HG02970 (cell line): ENCODE data around the gene VMP1.
"Not testable (repeated sequence)": the region's sequence is repeated elsewhere in the genome, so short reads cannot be mapped to it uniquely, and the experiment has no call there.

Experiments
- ATAC-seq: cut with Tn5 transposase; IDR thresholded peaks from one replicate; pipeline ENCODE4 v1.9.1; 2021; ENCODE audit warnings: mild to moderate bottlenecking, moderate library complexity, moderate number of reproducible peaks; ENCODE audit not compliant: unreplicated experiment, low FRiP score

VMP1 gene

DNA sequence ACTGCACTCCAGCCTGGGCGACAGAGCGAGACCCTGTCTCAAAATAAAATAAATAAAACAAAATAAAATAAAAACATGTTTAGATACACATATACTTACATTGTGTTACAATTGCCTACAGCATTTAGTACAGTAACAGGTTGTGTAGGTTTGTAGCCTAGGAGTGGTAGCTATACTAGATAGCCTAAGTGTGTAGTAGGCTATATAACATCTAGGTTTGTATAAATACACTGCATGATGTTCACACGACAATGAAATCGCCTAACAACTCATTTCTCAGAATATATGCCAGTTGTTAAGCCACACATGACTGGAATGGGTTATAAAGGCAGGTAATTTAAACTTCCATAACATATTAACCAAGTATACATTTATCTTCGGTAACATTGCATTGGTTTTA, 94.7 kb downstream of the VMP1 start:
- ATAC-seq = no peak

DNA sequence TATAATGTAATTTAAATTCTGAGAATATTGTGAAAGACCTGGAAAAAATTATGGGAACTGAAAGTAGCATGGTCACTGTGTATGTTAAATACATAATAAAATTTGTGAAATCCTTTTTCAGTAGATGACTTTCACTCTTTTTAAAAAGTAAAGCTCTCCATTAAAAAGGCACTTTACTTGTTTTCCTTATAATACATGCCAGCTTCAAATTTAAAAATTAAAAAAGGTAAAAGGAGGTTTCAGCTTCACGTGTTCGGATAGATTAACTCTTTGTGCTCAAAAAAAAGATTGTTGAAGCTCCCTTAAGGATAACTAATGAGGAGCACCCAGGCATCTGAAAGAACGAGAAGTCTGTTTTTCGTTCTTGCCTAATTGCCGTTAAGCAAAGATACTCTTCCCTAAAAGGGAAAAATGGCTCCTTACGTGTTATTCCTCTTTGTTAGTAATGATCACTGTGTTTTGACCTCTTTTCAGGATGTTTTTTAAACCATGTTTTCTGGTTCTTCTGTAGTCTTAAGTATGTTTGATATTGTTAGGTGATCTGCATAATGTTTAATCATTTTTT, 97.5 kb downstream of the VMP1 start:
- ATAC-seq = no peak

DNA sequence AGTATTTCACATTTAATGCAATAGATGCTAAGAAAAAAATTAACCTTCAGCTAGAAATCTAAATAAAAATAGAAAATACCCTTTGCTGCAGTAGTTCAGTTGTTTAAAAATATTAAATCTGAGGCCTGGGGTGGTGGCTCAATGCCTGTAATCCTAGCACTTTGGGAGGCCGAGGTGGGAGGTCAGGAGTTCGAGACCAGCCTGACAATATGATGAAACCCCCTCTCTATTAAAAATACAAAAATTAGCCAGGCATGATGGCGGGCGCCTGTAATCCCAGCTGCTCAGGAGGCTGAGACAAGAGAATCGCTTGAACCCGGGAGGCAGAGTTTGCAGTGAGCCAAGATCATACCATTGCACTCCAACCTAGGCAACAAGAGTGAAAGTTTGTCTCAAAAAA, 98.9 kb downstream of the VMP1 start:
- ATAC-seq = not testable (repeated sequence)

GRCh38 chr17:59807892-59808509, 100.5 kb downstream of the VMP1 start:
- ATAC-seq = no peak

GRCh38 chr17:59810894-59811153, 103.4 kb downstream of the VMP1 start:
- ATAC-seq = no peak

GRCh38 chr17:59811209-59811608, 103.8 kb downstream of the VMP1 start:
- no peak for ATAC-seq

- ATAC-seq = no peak
Measured at GRCh38 chr17:59812139-59812538, 104.7 kb downstream of the VMP1 start.

DNA sequence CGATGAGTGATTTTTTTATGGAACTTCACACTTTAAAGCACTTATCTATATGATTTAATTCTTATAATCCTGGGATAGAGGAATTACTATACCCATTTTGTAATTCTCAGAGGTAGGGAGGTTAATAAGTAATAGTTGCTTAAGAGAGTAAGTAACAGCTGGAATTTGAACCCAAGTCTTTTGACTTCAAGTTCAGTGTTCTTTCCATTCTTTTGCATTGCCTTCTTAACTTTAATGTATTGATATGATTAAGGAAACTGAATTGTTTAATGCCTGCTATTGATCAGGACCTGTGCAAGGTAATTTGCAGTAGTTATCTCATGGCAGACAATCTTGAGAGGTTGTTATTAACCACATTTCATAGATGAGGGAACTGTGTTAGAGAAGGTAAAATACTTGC, 106.8 kb downstream of the VMP1 start:
- no peak for ATAC-seq

GRCh38 chr17:59814685-59815084, 107.2 kb downstream of the VMP1 start:
- no peak for ATAC-seq

GRCh38 chr17:59815965-59816364, 108.5 kb downstream of the VMP1 start:
- ATAC-seq = no peak

DNA sequence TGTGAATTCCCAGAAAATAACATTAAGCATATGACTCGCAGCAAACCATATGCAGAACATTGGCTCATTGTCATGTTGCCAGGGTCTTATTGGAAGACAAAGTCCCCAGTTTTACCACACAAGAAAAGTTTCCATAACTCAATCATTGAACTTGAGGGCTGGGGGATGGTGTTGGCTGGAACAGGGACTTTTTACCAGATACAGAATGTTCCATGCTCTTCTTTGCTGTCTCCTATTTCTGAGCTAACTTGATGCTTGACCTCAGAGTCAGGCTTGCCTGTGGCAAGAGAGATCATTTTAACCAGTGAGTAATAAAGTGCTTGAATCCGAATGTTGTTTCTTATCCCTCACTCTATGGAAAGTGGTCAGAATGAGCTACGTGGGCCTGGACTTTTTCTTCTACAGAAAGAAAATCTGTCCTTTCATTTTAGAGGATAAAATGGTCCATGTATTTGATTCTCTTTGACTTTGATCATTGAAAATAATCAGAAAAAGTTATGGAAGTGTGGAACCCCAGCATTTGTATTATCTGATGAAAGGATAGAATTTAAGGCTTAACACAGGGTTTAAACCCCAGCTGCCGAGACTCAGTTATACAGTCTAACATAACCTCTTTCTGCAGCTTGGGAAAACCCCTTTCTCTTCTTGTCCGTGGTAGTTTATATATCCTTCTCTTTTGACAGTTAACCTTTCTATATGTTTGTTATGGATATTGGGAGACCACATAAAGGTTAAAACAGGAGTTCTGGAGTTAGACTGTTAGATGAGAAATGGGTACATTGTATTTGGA, 118.3 kb downstream of the VMP1 start:
- ATAC-seq = no peak

DNA sequence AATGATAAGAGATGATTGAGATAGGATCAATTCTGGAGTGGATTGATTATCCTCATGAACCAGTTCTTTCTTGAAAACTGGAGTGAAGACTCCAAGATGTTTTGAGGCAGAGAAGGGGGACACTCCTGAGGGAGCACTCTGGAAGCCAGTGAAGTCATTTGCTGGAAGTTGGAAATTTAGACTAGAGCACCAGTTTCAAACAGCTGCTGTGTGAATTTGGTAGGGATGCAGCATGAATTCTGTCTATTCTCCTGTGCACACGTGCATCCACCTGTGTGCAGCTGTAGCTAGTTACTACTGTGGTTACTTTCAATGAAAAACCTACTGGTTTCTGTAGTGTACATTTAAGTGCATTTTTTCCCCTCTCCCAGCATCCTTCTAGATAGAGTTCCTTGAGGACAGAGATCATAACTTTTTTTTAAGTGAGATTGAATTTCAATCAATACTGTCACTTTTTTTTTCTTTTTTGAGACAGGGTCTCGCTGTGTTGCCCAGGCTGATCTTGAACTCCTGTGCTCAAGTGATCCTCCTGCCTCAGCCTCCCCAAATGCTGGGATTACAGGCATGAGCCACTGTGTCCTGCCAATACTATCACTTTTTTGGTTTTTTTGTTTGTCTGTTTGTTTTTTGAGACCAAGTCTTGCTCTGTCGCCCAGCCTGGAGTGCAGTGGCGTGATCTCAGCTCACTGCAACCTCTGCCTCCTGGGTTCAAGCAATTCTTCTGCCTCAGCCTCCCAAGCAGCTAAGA, 119.4 kb downstream of the VMP1 start:
- ATAC-seq = no peak

DNA sequence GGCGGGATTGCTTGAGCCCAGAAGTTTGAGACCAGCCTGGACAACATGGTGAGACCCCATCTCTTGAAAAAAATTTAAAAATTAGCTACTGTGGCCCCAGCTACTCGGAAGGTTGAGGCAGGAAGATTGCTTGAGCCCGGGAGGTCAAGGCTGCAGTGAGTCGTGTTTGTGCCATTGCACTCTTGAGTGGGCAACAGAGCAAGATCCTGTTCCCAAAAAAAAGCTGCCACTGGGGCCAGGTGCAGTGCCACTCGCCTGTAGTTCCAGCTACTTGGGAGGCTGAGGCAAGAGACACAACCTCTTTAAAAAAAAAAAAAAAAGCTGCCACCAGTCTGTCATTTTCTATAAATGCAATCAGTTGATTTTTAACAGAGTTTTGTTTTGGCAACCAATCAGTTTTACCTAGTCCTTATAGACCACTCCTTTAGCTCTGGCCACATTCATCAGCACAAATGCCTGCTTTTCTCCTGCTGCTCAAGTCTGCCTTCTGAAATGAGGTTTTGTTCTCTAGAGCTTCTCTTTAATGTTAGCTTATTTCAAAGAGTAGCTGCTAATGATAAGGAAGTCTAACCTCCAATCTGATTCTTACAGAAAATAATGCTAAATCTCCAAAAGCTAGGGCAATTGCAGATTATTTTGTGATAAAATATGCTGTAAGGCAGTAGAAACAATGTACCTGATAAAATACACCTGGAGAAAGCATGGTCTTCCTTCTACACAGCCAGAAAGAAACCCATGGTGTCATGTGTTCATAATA, 120.4 kb downstream of the VMP1 start:
- no peak for ATAC-seq

- no peak for ATAC-seq
Measured at GRCh38 chr17:59828478-59828760, 121.0 kb downstream of the VMP1 start.

DNA sequence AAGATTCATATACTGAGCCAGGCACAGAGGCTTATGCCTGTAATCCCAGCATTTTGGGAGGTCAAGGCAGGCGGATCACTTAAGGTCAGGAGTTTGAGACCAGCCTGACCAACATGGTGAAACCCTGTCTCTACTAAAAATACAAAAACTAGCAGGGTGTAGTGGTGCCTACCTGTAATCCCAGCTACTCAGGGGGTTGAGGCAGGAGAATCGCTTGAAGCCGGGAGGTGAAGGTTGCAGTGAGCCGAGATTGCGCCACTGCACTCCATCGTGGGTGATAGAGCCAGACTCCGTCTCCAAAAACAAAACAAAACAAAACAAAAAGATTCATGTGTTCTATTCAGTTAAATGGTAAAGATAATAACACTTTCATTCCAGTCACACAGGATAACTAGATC, 121.4 kb downstream of the VMP1 start:
- ATAC-seq = not testable (repeated sequence)

DNA sequence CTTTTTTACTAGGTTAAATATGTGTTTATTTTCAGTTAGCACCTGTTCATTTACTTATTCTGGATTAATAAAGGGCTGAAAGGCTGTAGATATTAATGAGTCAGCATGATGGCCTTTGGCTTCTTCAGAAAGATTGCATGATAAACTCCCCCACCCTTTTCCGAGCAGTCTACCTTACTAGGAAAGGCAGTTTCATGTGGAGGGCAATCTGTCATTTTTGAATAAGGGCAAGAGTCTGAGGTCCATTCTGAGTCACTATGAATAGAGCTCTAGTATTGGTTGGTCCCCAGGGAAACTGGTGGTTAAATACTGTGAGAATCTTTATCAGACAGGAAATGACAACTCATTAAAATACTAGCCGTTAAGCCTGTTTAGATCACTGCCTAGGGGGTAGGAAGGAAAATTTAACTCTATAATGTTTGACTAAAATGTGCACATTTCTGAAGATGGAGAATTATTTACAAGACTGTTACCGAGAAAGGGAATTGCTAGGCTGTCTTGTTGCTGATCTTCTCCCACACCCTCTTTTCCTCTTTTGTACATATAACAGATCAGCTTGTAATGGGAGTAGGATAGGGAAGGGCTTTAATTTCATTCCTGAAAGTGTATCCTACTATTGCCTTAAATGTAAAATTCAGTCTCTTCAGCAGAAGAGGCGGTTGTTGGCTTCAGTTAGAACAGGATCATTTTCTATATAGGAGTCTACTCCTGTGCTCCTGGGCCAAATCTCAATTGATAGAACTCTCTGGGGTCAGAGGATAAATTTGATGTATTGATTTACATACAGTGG, 122.0 kb downstream of the VMP1 start:
- peak; percentile 61 for ATAC-seq

- ATAC-seq = no peak
Measured at GRCh38 chr17:59830007-59830630, 122.7 kb downstream of the VMP1 start.

GRCh38 chr17:59830846-59831486, 123.5 kb downstream of the VMP1 start:
- ATAC-seq = no peak

GRCh38 chr17:59832883-59833379, 125.5 kb downstream of the VMP1 start:
- ATAC-seq = no peak
